Daoy (cell line): ENCODE data around the gene RAPGEF4. TPM values are rescaled to one million over a fixed set of nuclear protein-coding genes. Genes with fewer than 3 reads are reported as not detected.

Experiments used
- DNase-seq: peaks from one replicate; pipeline ENCODE4 v3.0.0-alpha.2; 2015; ENCODE audit warnings: low read depth
- total RNA-seq: library from RNA; depleted of rRNA; stranded (reverse); fragments of >200 nt; shearing (Covaris generic); gene quantifications from 2 replicates; pipeline ENCODE4 v1.2.3, GENCODE V29; 2014

Gene RAPGEF4
- total RNA-seq, 1 experiment from 2014 or later: 0.51 TPM

DNA sequence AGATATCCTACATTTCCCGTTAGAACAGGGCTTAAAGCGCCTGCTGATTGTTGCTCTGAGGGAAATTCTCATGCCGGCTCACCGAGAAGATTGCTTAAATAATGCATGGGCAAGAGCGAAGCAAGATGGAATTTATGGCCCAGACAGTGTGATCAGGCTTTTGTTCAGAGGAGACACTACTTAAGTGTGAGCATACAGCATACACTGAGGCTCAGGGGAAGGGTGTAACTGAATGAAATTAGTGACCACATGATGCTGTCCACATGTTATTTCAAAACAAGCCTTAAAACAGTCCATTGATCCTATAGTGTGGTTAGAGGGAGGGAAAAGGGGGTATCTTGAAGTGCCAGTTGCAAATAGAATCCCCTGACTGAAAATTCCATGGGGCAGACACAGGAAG lies 125.5 kb downstream of the RAPGEF4 start:
- DNase-seq: no peak

DNA sequence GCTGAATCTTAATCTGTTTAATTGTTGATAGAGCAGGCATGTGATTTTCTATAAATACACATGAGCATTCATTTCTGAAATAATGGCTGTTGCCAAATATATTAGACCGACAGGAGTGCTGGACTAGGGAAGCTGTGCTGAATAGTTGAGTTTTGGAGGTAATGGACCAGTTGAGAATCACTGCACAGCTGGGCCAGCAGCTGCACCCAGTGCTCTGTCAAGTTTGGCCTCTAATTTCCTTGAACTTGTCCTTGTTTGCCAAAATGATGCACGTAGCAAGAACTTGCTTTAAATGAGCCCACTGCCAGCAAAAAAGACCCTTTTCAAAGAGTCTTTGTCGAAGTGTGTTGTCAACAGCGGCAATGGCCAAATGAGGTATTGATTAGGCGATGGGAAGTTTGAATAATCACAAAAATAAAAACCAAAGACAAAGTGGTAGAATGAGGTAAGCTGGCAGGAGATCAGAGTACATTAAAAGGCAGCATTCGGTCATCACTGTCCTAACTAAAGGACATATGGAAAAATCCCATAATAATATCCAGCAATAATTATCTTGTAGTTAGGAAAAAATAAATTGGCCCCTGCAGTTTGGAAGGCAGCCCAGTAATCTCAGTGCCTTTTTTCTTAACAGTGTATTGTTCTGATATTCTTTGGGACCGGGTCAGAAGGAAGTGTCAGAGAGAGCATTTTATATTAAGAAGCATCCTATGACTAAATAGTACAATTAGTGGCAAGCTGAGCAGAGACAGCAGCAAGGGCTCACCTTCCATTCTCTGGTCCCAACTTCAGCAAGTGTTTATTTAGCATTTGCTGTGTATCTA lies 126.2 kb downstream of the RAPGEF4 start:
- no peak for DNase-seq

- DNase-seq: no peak
Measured at GRCh38 chr2:172863341-172863740, 127.7 kb downstream of the RAPGEF4 start.

- peak; percentile 58 for DNase-seq
Measured at GRCh38 chr2:172864182-172864581, 128.5 kb downstream of the RAPGEF4 start.

GRCh38 chr2:172865422-172865821 lies 129.8 kb downstream of the RAPGEF4 start:
- no peak for DNase-seq

GRCh38 chr2:172869861-172870260 lies 134.2 kb downstream of the RAPGEF4 start:
- DNase-seq: no peak

DNA sequence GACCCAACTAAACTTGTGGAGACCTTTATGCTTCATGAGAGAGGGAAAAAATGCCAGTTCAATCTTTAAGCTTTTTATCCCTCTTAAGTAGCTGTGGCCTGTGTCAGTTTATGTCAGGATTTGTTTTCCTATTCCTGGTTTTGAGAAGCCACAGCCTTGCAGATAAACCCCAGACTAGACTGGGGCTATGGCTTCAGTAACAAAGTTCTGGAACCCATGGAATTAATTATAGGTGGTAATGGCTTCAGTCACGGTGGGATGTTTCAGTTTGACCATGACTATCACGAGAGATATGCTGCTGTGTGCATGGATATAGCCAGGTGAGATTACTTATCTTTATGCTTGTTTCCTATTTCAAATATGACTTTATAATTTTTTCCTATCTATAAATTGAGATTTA lies 134.8 kb downstream of the RAPGEF4 start:
- DNase-seq: no peak

DNA sequence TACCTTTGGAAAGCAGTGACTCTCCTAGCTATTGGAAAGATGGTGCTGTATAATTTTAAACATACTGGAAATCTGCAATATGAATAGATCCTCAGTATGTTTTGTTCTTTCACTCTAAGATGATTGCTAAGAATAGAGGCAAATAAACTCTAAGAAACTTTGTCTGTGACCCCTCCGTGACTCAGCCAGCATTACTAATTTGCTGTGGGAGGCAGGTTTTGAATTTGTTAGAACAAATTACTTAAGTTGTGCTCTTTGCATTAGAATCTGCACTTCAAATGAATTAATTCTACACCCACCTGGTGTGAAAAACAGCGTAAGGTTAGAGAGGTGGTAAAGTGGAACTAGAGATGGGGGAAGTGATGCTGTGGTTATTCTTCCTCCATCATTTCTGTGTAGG lies 142.2 kb downstream of the RAPGEF4 start:
- no peak for DNase-seq

GRCh38 chr2:172878260-172878659 lies 142.6 kb downstream of the RAPGEF4 start:
- DNase-seq: no peak

- DNase-seq: no peak
Measured at GRCh38 chr2:172884336-172884735, 148.7 kb downstream of the RAPGEF4 start.

- DNase-seq: no peak
Measured at GRCh38 chr2:172885996-172886395, 150.4 kb downstream of the RAPGEF4 start.

DNA sequence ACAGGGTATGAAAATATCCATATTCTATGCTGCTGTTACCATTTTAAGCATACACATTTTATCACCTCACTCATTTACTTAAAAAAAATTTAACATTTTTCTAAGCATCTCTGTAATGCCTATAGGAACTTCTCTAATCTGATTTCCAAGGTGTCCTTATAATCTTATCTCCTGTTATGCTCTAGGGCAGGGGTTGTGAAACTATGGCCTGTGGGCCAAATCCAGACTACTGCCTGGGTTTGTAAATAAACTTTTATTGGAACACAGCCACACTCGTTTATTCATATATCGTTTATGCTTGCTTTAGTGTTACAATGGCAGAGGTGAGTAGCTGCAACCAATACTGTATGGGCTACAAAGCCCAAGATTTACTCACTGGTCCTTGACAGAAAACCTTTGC lies 151.6 kb downstream of the RAPGEF4 start:
- DNase-seq: no peak

- DNase-seq: no peak
Measured at GRCh38 chr2:172888714-172889669, 153.3 kb downstream of the RAPGEF4 start.

DNA sequence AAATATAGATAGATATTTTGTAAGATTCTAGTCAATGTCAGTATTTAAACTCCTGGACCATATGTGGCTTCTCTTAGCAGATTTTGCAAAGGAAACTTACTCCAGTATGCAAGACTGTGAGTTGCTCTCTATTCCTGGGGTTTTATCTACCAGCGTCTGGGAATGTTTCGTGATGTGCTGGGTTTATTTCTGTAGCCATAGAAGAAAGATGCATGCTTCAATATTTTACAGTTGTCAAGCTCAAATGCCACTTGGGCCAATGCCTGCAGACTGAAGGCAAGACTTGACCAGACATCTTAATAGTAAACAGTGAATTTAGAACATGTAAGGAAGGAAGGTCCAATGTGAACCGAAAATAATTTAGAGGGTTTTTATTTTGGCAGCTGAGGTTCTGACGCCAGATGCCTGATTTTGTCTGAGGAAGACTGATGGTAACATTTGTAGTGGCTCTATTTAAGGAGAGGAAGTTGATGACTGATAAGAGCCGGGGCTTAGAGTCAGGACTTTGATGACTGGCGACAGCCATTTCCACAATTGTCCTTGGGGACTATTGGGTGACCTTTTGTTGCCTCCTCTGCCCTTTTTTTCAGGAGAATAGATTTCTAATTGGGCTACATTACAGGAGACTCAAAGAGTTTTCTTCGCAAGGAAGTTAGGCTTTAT lies 154.3 kb downstream of the RAPGEF4 start:
- no peak for DNase-seq

DNA sequence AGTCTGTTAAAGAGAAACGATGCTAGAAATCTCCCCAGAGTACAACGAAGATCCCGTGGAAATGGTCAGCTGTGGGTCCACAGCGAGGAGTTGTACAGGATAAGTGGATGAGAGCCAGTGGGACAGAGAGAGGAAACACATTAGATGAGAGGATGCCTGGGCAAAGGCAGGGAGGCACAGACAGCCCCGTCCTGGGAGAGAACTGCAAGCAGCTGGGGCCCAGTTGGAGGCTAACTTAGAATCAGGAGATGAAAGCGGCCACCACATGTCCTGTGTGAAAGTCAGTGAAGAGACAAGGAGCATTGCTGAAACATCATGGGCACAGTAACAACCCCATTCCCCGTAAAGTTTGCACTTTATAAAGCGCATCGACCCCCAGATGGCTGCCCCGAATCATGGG lies 157.5 kb downstream of the RAPGEF4 start:
- DNase-seq: no peak

DNA sequence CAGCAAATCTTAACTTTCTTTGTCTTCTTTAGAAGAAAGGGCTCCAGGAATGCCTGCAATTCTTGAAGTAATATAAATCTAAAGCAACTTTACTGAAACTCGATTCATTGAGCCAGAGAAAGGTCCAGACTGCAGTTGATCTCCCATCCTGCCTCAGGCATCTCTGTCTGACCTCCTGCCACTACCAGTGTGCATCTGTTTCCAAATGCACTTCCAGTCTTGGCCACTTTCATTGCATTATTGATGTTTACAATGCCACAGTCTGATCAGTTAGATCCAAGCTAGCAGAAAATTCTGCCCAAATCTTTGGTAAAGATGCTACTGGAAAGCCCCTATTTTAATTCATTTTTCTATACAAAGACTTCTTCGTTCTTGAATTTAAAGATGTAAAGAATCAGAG lies 158.0 kb downstream of the RAPGEF4 start:
- no peak for DNase-seq

GRCh38 chr2:172894689-172895387 lies 159.2 kb downstream of the RAPGEF4 start:
- no peak for DNase-seq

DNA sequence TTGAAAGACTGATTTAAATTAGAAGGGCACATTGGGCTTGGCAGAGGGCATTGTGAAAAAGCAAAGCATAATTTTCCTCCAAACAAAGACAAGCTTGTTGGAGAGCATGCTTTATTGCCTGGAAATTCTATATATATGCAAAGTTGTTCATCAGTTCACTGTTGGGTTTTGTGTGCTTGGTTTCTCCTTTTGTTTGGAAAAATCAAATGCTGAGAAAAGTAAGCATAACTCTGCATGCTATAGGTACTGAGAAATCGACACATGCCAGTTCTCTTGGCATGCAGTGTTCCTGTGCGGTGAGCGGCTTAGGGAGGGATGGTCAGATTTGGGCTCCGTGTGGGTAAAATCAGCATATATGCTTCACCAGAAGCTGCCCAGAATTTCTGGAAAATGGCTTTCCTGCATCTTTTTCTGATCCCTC lies 161.0 kb downstream of the RAPGEF4 start:
- DNase-seq: no peak

DNA sequence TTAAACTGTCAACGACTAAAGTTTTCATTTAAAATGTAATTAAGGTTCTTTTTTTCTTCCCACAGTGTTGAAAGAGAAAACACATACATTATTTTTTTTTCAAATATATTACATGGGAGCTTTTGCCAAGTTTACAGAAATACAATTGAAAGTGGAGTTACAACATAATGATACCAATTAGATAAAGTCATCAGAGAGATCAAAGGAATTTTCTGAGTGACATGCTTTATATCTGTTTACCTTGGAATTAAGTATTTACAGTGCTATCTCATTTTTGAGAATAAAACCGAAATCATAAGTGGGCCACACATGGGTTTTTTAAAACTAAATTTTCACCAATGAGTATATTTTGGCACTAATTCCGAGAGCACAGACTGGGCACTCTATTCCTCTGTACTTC lies 165.2 kb downstream of the RAPGEF4 start:
- DNase-seq: no peak

DNA sequence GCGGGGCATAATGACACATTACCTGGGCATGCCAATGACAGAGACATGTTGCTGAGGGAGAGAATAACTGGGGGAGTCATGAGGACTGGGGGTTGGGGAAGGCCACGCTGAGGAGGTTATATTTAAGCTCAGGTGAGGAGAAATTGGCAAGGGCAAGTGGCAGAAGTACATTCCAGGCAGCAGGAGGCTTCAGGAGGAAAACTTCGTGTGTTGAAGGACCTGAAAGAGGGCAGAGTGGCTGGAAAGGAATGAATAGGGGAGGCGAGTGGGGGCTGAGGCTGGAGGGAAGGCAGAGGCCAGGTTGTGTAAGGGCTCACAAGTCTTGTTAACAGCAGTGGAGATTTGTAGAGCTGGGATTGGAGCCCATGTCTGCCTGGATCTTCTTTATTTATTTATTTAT lies 166.3 kb downstream of the RAPGEF4 start:
- no peak for DNase-seq

DNA sequence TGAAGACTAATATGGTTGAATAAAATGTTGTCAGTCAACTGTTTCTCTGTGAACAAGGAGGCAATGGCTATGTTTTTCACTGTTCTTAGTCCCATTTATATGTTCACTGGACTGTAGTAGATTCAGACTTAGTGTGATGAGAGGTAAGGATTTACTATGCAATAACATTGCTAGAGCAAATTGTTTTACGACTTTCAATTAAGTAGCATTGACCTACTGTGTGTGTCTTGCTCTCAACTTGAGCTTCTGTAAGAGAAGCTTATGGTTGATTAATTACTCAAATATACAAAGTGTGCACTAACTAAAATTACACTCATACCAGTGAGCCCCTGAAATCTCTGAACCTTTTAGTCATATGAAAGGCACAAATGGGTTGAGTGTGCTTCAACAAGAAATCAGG lies 168.6 kb downstream of the RAPGEF4 start:
- DNase-seq: no peak
